Hepatocyte (in vitro differentiated cells): Measurements from ENCODE around the gene BIN2.

Experiments
- CTCF ChIP-seq: fragments of 200-600 bp; sonication (generic); IDR thresholded peaks from 2 replicates; pipeline ENCODE4 v1.5.1; 2016; ENCODE audit warnings: antibody characterized with exemption, mild to moderate bottlenecking; ENCODE audit not compliant: poor library complexity
- EZH2phosphoT487 ChIP-seq: fragments of 200-600 bp; sonication (generic); IDR thresholded peaks from one replicate; pipeline ENCODE4 v1.6.1; 2018; ENCODE audit warnings: antibody characterized with exemption, mild to moderate bottlenecking, low read depth, moderate library complexity; ENCODE audit not compliant: unreplicated experiment, severe bottlenecking

- TF ChIP-seq CTCF (no peak), EZH2phosphoT487 (no peak)
These were observed 78.3 kb downstream of the BIN2 start for GRCh38 chr12:51245476-51246253.
